HepG2 (cell line): Measurements from ENCODE around the gene CCDC97. TPM values are rescaled to one million over a fixed set of nuclear protein-coding genes. Genes with fewer than 3 reads are reported as not detected.

Experiments
- HNF1B ChIP-seq: sonication (generic); formaldehyde crosslinking; IDR thresholded peaks from 2 replicates; pipeline ENCODE4 v1.5.1; 2020; ENCODE audit warnings: mild to moderate bottlenecking, moderate library complexity, missing genetic modification reagents
- SAP130 ChIP-seq: IDR thresholded peaks from 2 replicates; pipeline ENCODE4 v1.6.1; 2016; ENCODE audit warnings: low read depth
- SRSF4 ChIP-seq: fragments of 200-400 bp; formaldehyde crosslinking; IDR thresholded peaks from one replicate; pipeline ENCODE4 v1.6.1; 2018; ENCODE audit warnings: mild to moderate bottlenecking, low read depth, low read length, moderate library complexity; ENCODE audit not compliant: poor library complexity, severe bottlenecking
- TARDBP ChIP-seq: sonication (generic); formaldehyde crosslinking; IDR thresholded peaks from 2 replicates; pipeline ENCODE4 v1.8.0; 2022; ENCODE audit warnings: mild to moderate bottlenecking, missing genetic modification reagents
- THRA ChIP-seq: sonication (generic); formaldehyde crosslinking; IDR thresholded peaks from 2 replicates; pipeline ENCODE4 v1.4.0; 2020; ENCODE audit warnings: missing genetic modification reagents, borderline replicate concordance
- ZNF280D ChIP-seq: sonication (generic); formaldehyde crosslinking; IDR thresholded peaks from 2 replicates; pipeline ENCODE4 v1.5.1; 2020; ENCODE audit warnings: mild to moderate bottlenecking, missing genetic modification reagents
- ZNF546 ChIP-seq: sonication (generic); formaldehyde crosslinking; conservative IDR thresholded peaks from 2 replicates; pipeline ENCODE4 v1.8.1; 2023; ENCODE audit warnings: mild to moderate bottlenecking, missing genetic modification reagents
- ZNF547 ChIP-seq: sonication (generic); formaldehyde crosslinking; IDR thresholded peaks from 2 replicates; pipeline ENCODE4 v1.5.1; 2020; ENCODE audit warnings: mild to moderate bottlenecking, missing genetic modification reagents
- ZNF562 ChIP-seq: sonication (generic); formaldehyde crosslinking; IDR thresholded peaks from 2 replicates; pipeline ENCODE4 v1.8.0; 2022; ENCODE audit warnings: missing genetic modification reagents, borderline replicate concordance
- ZNF770 ChIP-seq: sonication (generic); formaldehyde crosslinking; IDR thresholded peaks from 2 replicates; pipeline ENCODE4 v1.5.0; 2020; ENCODE audit warnings: mild to moderate bottlenecking, missing genetic modification reagents
- ZNF773 ChIP-seq: sonication (generic); formaldehyde crosslinking; IDR thresholded peaks from 2 replicates; pipeline ENCODE4 v1.4.0; 2020; ENCODE audit warnings: missing genetic modification reagents, borderline replicate concordance
- ZZZ3 ChIP-seq: sonication (generic); formaldehyde crosslinking; IDR thresholded peaks from 2 replicates; pipeline ENCODE4 v1.4.0; 2020; ENCODE audit warnings: missing genetic modification reagents, mild to moderate bottlenecking, borderline replicate concordance
- polyA plus RNA-seq, 8 experiments: library from polyadenylated mRNA; depleted of rRNA in 3 of 8; stranded (reverse) in 7 of 8; unstranded in 1 of 8; fragments of >200 nt; fragmentation: Illumina TruSeq in 4 of 8; extraction: Trizol in 4 of 8; gene quantifications; 2 replicates each; pipeline versions ENCODE4 v1.2.1 to v1.2.3, GENCODE V29; 2011 to 2016; ENCODE audit warnings: low read depth in 4 of 8, missing spikeins in 1 of 8, mixed read lengths in 1 of 8; ENCODE audit not compliant: insufficient read depth in 1 of 8
- total RNA-seq, 5 experiments: library from RNA; depleted of rRNA; stranded (reverse); fragments of >200 nt; fragmentation: Illumina TruSeq; extraction: Trizol; gene quantifications; 2 replicates each; pipeline ENCODE4 v1.2.3, GENCODE V29; 2016; ENCODE audit warnings: low read depth in 1 of 5
- TF ChIP-seq, protein P1 (sequence below): IDR thresholded peaks from 2 replicates; pipeline ENCODE4 v1.4.0; 2020; ENCODE audit warnings: mild to moderate bottlenecking, missing genetic modification reagents
- TF ChIP-seq, protein P2 (sequence below): sonication (generic); formaldehyde crosslinking; IDR thresholded peaks from 2 replicates; pipeline ENCODE4 v1.4.0; 2020; ENCODE audit warnings: missing genetic modification reagents

CCDC97 gene
- total and polyA plus RNA-seq, 2 of the 13 experiments (the other 11 are each of a cell fraction or from before 2014, with no cell fraction given), result 6.2 to 7.3 TPM

- TF ChIP-seq THRA (CRISPR knock-in tag) (peak; percentile 48; the same call in 1 of the 2 replicates), ZZZ3 (CRISPR knock-in tag) (peak; percentile 85; the same call in 1 of the 2 replicates), ZNF770 (CRISPR knock-in tag) (no peak; the same call in 1 of the 2 replicates), ZNF280D (0 out of 2 replicates have a peak, but pooled peaks have one; percentile 75), ZNF546 (0 out of 2 replicates have a peak, but pooled peaks have one; percentile 72), ZNF547 (CRISPR knock-in tag) (peak; percentile 45; the same call in 1 of the 2 replicates), ZNF773 (CRISPR knock-in tag) (peak; percentile 56; the same call in 1 of the 2 replicates), SRSF4 (no peak), TARDBP (peak; percentile 72; the same call in 1 of the 2 replicates), ZNF562 (no peak), HNF1B (CRISPR knock-in tag) (peak; percentile 52; the same call in 1 of the 2 replicates), SAP130 (peak; percentile 88)
- TF ChIP-seq, protein P1, sequence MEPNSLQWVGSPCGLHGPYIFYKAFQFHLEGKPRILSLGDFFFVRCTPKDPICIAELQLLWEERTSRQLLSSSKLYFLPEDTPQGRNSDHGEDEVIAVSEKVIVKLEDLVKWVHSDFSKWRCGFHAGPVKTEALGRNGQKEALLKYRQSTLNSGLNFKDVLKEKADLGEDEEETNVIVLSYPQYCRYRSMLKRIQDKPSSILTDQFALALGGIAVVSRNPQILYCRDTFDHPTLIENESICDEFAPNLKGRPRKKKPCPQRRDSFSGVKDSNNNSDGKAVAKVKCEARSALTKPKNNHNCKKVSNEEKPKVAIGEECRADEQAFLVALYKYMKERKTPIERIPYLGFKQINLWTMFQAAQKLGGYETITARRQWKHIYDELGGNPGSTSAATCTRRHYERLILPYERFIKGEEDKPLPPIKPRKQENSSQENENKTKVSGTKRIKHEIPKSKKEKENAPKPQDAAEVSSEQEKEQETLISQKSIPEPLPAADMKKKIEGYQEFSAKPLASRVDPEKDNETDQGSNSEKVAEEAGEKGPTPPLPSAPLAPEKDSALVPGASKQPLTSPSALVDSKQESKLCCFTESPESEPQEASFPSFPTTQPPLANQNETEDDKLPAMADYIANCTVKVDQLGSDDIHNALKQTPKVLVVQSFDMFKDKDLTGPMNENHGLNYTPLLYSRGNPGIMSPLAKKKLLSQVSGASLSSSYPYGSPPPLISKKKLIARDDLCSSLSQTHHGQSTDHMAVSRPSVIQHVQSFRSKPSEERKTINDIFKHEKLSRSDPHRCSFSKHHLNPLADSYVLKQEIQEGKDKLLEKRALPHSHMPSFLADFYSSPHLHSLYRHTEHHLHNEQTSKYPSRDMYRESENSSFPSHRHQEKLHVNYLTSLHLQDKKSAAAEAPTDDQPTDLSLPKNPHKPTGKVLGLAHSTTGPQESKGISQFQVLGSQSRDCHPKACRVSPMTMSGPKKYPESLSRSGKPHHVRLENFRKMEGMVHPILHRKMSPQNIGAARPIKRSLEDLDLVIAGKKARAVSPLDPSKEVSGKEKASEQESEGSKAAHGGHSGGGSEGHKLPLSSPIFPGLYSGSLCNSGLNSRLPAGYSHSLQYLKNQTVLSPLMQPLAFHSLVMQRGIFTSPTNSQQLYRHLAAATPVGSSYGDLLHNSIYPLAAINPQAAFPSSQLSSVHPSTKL (CRISPR knock-in tag), result peak; percentile 67; the same call in 1 of the 2 replicates
- TF ChIP-seq, protein P2, sequence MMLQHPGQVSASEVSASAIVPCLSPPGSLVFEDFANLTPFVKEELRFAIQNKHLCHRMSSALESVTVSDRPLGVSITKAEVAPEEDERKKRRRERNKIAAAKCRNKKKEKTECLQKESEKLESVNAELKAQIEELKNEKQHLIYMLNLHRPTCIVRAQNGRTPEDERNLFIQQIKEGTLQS (CRISPR knock-in tag), result 0 out of 2 replicates have a peak, but pooled peaks have one; percentile 27
These were observed at the start of gene CCDC97 (continued) for GRCh38 chr19:41310033-41310831.
